ENCODE measurements around the gene TMEM208.

DNA sequence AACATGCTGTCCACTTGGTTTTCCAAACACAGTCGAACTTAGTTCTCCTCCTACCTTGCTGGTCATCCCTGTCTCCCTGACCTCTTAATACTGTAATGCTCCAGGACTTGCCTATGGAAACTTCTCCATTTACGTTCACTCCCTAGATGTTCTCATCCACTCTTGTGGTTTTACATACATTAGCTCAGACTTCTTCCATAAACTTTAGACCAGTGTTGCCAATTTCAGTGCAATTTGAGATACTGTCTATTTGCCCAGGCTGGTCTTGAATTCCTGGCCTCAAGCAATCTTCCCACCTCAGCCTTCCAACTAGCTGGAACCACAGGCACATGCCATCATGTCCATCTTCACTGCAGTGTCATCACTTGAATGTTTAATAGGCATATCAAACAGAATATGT, 44.6 kb upstream of the TMEM208 start:
- TF ChIP-seq, protein P1, sequence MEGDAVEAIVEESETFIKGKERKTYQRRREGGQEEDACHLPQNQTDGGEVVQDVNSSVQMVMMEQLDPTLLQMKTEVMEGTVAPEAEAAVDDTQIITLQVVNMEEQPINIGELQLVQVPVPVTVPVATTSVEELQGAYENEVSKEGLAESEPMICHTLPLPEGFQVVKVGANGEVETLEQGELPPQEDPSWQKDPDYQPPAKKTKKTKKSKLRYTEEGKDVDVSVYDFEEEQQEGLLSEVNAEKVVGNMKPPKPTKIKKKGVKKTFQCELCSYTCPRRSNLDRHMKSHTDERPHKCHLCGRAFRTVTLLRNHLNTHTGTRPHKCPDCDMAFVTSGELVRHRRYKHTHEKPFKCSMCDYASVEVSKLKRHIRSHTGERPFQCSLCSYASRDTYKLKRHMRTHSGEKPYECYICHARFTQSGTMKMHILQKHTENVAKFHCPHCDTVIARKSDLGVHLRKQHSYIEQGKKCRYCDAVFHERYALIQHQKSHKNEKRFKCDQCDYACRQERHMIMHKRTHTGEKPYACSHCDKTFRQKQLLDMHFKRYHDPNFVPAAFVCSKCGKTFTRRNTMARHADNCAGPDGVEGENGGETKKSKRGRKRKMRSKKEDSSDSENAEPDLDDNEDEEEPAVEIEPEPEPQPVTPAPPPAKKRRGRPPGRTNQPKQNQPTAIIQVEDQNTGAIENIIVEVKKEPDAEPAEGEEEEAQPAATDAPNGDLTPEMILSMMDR (IDR thresholded peaks at IDR 0.05), result no peak
- no peak for TF ChIP-seq POLR2A (IDR thresholded peaks at IDR 0.05)

Data from esophagus squamous epithelium (tissue), 4 donors.